ENCODE results near the gene SYT14. TPM values are rescaled to one million over a fixed set of nuclear protein-coding genes. Genes with fewer than 3 reads are reported as not detected.
"Not testable (repeated sequence)": the region's sequence is repeated elsewhere in the genome, so short reads cannot be mapped to it uniquely, and the experiment has no call there.

Gene SYT14
- polyA plus RNA-seq, 2 donors, result under 0.01 TPM

DNA sequence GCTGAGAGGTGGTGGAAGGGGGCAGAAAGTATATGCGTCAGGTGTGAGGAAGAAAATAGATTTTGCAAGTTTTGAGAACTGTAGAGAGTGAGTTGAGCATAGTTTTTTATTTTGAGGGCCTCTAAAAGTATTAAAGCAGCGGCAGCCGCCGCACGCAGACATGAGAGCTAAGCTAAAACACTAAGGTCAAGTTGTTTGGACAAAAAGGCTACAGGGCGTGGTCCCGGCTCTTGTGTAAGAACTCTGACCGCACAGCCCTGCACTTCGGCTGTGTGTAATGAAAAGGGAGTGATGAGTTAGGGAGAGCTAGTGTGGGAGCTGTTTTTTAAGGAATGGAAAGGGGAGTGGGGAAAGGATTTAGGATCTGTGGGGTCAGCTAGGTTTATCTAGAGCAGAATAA, 174.9 kb downstream of the SYT14 start:
- not testable (repeated sequence) for H3K27me3 ChIP-seq (ENCODE audit: control insufficient read depth in 1 of 2, insufficient read depth in 2 of 2, low read length in 2 of 2); H3K27ac ChIP-seq (ENCODE audit: low read depth in 2 of 2, low read length in 1 of 2); H3K4me1 ChIP-seq (ENCODE audit: control insufficient read depth in 2 of 2, insufficient read depth in 2 of 2, low read length in 1 of 2); H3K9me3 ChIP-seq (ENCODE audit: control insufficient read depth in 2 of 2, insufficient read depth in 1 of 2, low read depth in 1 of 2, low read length in 1 of 2); H3K36me3 ChIP-seq (ENCODE audit: control insufficient read depth in 2 of 2, insufficient read depth in 2 of 2, low read length in 1 of 2); H3K4me3 ChIP-seq (ENCODE audit: low read depth in 1 of 2, low read length in 2 of 2)
- WGBS, 2 donors, result 79 to 84% methylated on average over 9 of the region's 9 CpGs

DNA sequence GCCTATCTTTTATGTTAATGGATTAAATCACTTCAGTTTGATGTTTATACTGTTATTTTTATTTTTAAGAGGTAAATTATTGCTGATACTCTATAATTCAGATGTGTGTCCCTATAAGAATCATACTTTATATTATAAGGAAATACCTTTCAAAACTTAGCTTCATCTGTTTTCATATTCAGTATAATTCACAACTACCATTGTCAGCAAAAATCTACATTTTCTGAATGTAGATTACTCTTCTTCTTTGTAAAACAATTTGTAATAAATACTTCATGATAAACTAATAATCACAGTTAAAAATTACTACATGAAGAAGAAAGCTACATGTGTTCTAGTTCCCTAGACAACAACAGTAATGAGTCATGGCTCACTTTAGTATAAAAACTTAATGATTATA, 179.2 kb downstream of the SYT14 start:
- Histone ChIP-seq H3K27me3 (ENCODE audit: control insufficient read depth in 1 of 2, insufficient read depth in 2 of 2, low read length in 2 of 2) (no peaks in the 10 kb centered on the region), H3K36me3 (ENCODE audit: control insufficient read depth in 2 of 2, insufficient read depth in 2 of 2, low read length in 1 of 2) (no peaks in the 10 kb centered on the region), H3K4me1 (ENCODE audit: control insufficient read depth in 2 of 2, insufficient read depth in 2 of 2, low read length in 1 of 2) (no peaks in the 10 kb centered on the region), H3K27ac (ENCODE audit: low read depth in 2 of 2, low read length in 1 of 2) (no peak overlapping the region), H3K4me3 (ENCODE audit: low read depth in 1 of 2, low read length in 2 of 2) (no peak overlapping the region), H3K9me3 (ENCODE audit: control insufficient read depth in 2 of 2, insufficient read depth in 1 of 2, low read depth in 1 of 2, low read length in 1 of 2) (no peaks in the 10 kb centered on the region)

DNA sequence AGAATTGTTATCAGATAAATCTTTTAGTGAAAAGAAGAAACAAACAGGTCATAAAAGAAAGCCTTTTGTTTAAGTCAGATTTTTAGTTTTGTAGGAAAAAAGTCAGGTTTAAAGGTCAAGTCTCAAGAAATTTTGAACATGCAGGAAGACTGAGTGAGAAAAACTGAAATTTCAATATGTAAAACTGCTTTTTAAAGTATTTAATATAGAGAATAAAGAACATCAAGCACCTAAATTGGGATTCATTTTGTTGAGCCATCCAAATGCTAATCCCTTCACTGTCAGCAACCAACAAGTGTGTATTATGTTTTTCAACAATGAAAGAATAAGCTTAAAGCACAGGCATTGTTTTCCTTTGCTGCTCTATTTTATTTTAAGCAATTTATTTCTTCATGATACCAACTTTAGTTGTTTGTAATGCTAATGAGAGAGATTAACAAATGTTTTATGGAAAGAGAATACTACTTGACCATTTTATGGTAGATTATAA, 179.7 kb downstream of the SYT14 start:
- H3K27me3 ChIP-seq (ENCODE audit: control insufficient read depth in 1 of 2, insufficient read depth in 2 of 2, low read length in 2 of 2), result no peaks in the 10 kb centered on the region
- no peaks in the 10 kb centered on the region for H3K9me3 ChIP-seq (ENCODE audit: control insufficient read depth in 2 of 2, insufficient read depth in 1 of 2, low read depth in 1 of 2, low read length in 1 of 2)
- H3K27ac ChIP-seq (ENCODE audit: low read depth in 2 of 2, low read length in 1 of 2), result no peak overlapping the region
- H3K36me3 ChIP-seq (ENCODE audit: control insufficient read depth in 2 of 2, insufficient read depth in 2 of 2, low read length in 1 of 2), result no peaks in the 10 kb centered on the region
- no peaks in the 10 kb centered on the region for H3K4me1 ChIP-seq (ENCODE audit: control insufficient read depth in 2 of 2, insufficient read depth in 2 of 2, low read length in 1 of 2)
- no peak overlapping the region for H3K4me3 ChIP-seq (ENCODE audit: low read depth in 1 of 2, low read length in 2 of 2)

DNA sequence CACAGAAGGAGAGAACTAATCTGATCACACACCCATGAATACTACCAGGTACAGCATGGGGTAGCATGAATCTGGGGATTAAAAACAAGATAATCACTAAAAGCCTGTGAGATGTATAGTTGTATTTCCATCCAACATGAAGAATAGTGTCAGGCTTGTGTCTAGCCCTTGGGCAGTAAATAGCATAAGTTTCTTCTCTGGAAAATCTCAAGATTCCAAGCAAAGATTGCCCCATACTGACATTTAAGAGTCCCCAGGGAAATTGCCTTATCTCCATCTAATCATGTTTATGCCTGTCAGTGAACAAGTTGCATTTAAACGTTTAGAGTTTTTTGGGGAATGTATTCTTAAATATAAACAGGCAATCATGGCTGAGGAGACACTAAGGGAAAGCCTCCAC, 185.4 kb downstream of the SYT14 start:
- Histone ChIP-seq H3K4me1 (ENCODE audit: control insufficient read depth in 2 of 2, insufficient read depth in 2 of 2, low read length in 1 of 2) (no peaks in the 10 kb centered on the region), H3K27me3 (ENCODE audit: control insufficient read depth in 1 of 2, insufficient read depth in 2 of 2, low read length in 2 of 2) (no peaks in the 10 kb centered on the region), H3K36me3 (ENCODE audit: control insufficient read depth in 2 of 2, insufficient read depth in 2 of 2, low read length in 1 of 2) (no peaks in the 10 kb centered on the region), H3K4me3 (ENCODE audit: low read depth in 1 of 2, low read length in 2 of 2) (no peak overlapping the region), H3K27ac (ENCODE audit: low read depth in 2 of 2, low read length in 1 of 2) (no peak overlapping the region), H3K9me3 (ENCODE audit: control insufficient read depth in 2 of 2, insufficient read depth in 1 of 2, low read depth in 1 of 2, low read length in 1 of 2) (no peaks in the 10 kb centered on the region)
- 13 to 20% methylated on average over 1 of the region's 1 CpG for WGBS, 2 donors

DNA sequence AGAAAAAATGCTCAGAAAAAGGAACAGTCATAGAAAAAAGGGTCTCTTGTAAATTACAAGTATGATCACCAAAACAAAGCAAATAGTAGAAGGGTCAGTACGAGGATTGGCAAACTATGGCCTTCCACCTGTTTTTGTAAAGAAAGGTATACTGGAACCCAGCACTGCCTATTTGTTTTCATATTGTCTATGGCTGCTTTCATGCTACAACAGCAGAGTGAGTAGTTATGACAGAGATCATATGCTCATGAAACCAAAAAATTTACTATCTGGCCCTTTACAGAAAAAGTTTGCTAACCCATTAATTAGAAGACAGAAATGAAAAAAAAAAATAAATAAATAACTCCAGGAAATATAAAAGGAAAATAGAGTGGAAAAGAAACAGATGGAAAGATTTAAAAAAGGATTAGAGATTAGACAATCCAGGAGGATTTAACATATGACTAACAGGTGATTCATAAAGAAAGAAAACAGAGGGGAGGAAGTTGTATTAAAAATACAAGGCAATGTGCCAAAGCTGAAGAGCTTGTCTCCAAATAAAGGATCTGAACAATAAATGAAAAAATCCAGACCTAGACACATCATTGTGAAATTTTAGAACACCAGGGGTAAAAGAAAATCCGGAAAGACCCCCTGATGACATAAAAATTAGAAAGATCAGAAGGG, 186.0 kb downstream of the SYT14 start:
- no peaks in the 10 kb centered on the region for H3K36me3 ChIP-seq (ENCODE audit: control insufficient read depth in 2 of 2, insufficient read depth in 2 of 2, low read length in 1 of 2)
- no peak overlapping the region for H3K4me3 ChIP-seq (ENCODE audit: low read depth in 1 of 2, low read length in 2 of 2)
- WGBS, 2 donors, result 37 to 40% methylated on average over 2 of the region's 2 CpGs
- H3K27ac ChIP-seq (ENCODE audit: low read depth in 2 of 2, low read length in 1 of 2), result no peak overlapping the region
- no peaks in the 10 kb centered on the region for H3K9me3 ChIP-seq (ENCODE audit: control insufficient read depth in 2 of 2, insufficient read depth in 1 of 2, low read depth in 1 of 2, low read length in 1 of 2)
- no peaks in the 10 kb centered on the region for H3K27me3 ChIP-seq (ENCODE audit: control insufficient read depth in 1 of 2, insufficient read depth in 2 of 2, low read length in 2 of 2)
- H3K4me1 ChIP-seq (ENCODE audit: control insufficient read depth in 2 of 2, insufficient read depth in 2 of 2, low read length in 1 of 2), result no peaks in the 10 kb centered on the region

DNA sequence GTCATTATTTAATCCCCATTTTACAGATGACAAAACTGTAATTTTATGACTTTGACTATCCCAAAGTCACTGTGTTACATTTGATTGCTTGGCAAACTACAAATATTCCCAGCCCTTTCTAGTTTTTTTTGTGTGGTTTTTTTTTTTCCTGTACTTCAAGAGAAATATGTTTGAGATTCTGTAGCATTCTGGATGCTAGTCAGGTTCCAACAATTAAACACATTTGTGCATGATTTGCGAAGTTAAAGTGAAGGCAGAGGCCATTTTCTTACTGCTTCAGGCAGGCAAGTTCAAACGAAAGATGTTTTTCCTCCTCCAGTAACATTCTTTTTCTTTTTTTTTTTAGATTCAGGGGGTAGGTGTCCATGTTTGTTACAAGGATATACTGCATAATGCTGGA, 186.7 kb downstream of the SYT14 start:
- H3K36me3 ChIP-seq (ENCODE audit: control insufficient read depth in 2 of 2, insufficient read depth in 2 of 2, low read length in 1 of 2), result no peaks in the 10 kb centered on the region
- 43 to 55% methylated on average over 2 of the region's 2 CpGs for WGBS, 2 donors
- H3K4me3 ChIP-seq (ENCODE audit: low read depth in 1 of 2, low read length in 2 of 2), result no peak overlapping the region
- H3K27ac ChIP-seq (ENCODE audit: low read depth in 2 of 2, low read length in 1 of 2), result no peak overlapping the region
- H3K9me3 ChIP-seq (ENCODE audit: control insufficient read depth in 2 of 2, insufficient read depth in 1 of 2, low read depth in 1 of 2, low read length in 1 of 2), result no peaks in the 10 kb centered on the region
- H3K4me1 ChIP-seq (ENCODE audit: control insufficient read depth in 2 of 2, insufficient read depth in 2 of 2, low read length in 1 of 2), result no peaks in the 10 kb centered on the region
- H3K27me3 ChIP-seq (ENCODE audit: control insufficient read depth in 1 of 2, insufficient read depth in 2 of 2, low read length in 2 of 2), result no peaks in the 10 kb centered on the region

DNA sequence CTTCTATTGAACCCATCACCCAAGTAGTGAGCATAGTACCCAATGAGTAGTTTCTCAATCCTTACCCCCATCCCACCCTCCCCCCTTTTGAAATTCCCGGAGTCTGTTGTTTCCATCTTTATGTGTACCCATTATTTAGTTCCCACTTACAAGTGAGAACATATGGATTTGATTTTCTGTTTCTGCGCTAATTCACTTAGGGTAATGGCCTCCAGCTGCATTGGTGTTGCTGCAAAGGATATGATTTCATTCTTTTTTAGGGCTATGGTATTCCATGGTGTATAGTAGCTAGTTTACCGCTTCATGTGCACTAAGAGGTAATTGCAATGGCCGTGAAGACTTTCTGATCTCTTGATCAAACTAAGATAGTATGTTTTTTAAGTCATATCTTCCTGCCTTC, 187.1 kb downstream of the SYT14 start:
- WGBS, 2 donors, result 82 to 83% methylated on average over 4 of the region's 4 CpGs
- H3K4me3 ChIP-seq (ENCODE audit: low read depth in 1 of 2, low read length in 2 of 2), result no peak overlapping the region
- no peaks in the 10 kb centered on the region for H3K27me3 ChIP-seq (ENCODE audit: control insufficient read depth in 1 of 2, insufficient read depth in 2 of 2, low read length in 2 of 2)
- H3K36me3 ChIP-seq (ENCODE audit: control insufficient read depth in 2 of 2, insufficient read depth in 2 of 2, low read length in 1 of 2), result no peaks in the 10 kb centered on the region
- no peak overlapping the region for H3K27ac ChIP-seq (ENCODE audit: low read depth in 2 of 2, low read length in 1 of 2)
- H3K9me3 ChIP-seq (ENCODE audit: control insufficient read depth in 2 of 2, insufficient read depth in 1 of 2, low read depth in 1 of 2, low read length in 1 of 2), result no peaks in the 10 kb centered on the region
- no peaks in the 10 kb centered on the region for H3K4me1 ChIP-seq (ENCODE audit: control insufficient read depth in 2 of 2, insufficient read depth in 2 of 2, low read length in 1 of 2)

DNA sequence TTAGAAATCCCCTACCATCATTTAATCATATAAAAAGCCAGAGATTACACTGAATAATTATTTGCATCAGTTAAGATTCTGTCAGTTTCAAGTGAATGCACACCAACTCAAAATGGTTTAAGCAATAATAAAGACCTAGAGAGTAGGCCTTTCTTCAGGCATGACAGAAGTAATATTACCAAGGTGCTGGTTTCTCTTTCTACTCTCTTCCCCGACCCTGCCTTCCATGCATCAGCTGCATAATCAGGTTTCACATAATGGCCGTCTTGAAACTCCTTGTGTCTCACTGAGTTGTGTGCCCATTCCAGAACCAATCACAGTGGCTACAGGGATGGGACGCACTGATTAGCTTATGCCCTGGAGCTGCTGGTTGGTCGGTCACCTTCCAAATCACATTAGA, 191.1 kb downstream of the SYT14 start:
- 78 to 79% methylated on average over 4 of the region's 4 CpGs for WGBS, 2 donors
- H3K36me3 ChIP-seq (ENCODE audit: control insufficient read depth in 2 of 2, insufficient read depth in 2 of 2, low read length in 1 of 2), result no peaks in the 10 kb centered on the region
- no peak overlapping the region for H3K4me3 ChIP-seq (ENCODE audit: low read depth in 1 of 2, low read length in 2 of 2)
- H3K9me3 ChIP-seq (ENCODE audit: control insufficient read depth in 2 of 2, insufficient read depth in 1 of 2, low read depth in 1 of 2, low read length in 1 of 2), result no peaks in the 10 kb centered on the region
- no peaks in the 10 kb centered on the region for H3K27me3 ChIP-seq (ENCODE audit: control insufficient read depth in 1 of 2, insufficient read depth in 2 of 2, low read length in 2 of 2)
- no peaks in the 10 kb centered on the region for H3K4me1 ChIP-seq (ENCODE audit: control insufficient read depth in 2 of 2, insufficient read depth in 2 of 2, low read length in 1 of 2)
- H3K27ac ChIP-seq (ENCODE audit: low read depth in 2 of 2, low read length in 1 of 2), result no peak overlapping the region

DNA sequence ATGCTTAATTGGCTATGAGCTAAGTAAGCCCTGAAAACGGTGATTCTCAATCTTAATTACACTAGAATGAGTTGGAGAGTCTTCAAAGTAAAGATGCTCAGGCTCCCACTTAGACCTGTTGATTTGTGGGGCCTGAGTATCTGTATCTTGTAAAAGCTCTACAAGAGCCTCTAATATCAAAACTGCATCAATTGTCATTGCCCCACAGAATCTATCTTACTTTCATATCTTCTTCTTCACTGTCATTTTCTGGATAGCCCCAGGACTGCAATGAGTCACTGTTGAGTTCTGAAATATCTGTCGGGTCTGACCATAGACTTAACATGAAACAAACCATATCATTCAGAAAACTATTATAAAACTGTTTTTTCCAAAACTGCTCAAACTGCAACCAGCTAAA, 191.7 kb downstream of the SYT14 start:
- Histone ChIP-seq H3K9me3 (ENCODE audit: control insufficient read depth in 2 of 2, insufficient read depth in 1 of 2, low read depth in 1 of 2, low read length in 1 of 2) (no peaks in the 10 kb centered on the region), H3K4me3 (ENCODE audit: low read depth in 1 of 2, low read length in 2 of 2) (no peak overlapping the region), H3K36me3 (ENCODE audit: control insufficient read depth in 2 of 2, insufficient read depth in 2 of 2, low read length in 1 of 2) (no peaks in the 10 kb centered on the region), H3K27ac (ENCODE audit: low read depth in 2 of 2, low read length in 1 of 2) (no peak overlapping the region), H3K27me3 (ENCODE audit: control insufficient read depth in 1 of 2, insufficient read depth in 2 of 2, low read length in 2 of 2) (no peaks in the 10 kb centered on the region), H3K4me1 (ENCODE audit: control insufficient read depth in 2 of 2, insufficient read depth in 2 of 2, low read length in 1 of 2) (no peaks in the 10 kb centered on the region)
- WGBS, 2 donors, result 47 to 69% methylated on average over 2 of the region's 2 CpGs

DNA sequence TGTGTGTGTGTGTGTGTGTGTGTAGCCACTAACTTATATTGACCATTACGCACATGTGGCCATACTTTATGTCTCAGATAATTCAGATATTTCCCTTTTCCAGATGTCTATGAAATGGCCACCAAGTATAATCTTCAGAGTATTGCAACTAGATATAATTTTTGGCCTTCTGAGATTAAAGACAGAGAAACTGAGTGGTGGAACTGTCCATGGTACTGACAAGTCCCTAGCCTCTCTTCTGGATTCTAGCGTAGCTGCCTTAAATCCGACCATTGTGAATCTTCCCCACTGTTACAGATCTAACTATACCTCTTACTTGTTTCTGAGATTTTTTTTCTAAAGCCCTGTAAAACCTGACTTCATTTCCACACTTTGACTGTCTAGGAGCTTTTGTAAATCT, 194.6 kb downstream of the SYT14 start:
- Histone ChIP-seq H3K36me3 (ENCODE audit: control insufficient read depth in 2 of 2, insufficient read depth in 2 of 2, low read length in 1 of 2) (no peaks in the 10 kb centered on the region), H3K27me3 (ENCODE audit: control insufficient read depth in 1 of 2, insufficient read depth in 2 of 2, low read length in 2 of 2) (no peaks in the 10 kb centered on the region), H3K4me3 (ENCODE audit: low read depth in 1 of 2, low read length in 2 of 2) (no peak overlapping the region), H3K27ac (ENCODE audit: low read depth in 2 of 2, low read length in 1 of 2) (no peak overlapping the region), H3K9me3 (ENCODE audit: control insufficient read depth in 2 of 2, insufficient read depth in 1 of 2, low read depth in 1 of 2, low read length in 1 of 2) (no peaks in the 10 kb centered on the region), H3K4me1 (ENCODE audit: control insufficient read depth in 2 of 2, insufficient read depth in 2 of 2, low read length in 1 of 2) (no peaks in the 10 kb centered on the region)
- WGBS, 2 donors, result 55 to 62% methylated on average over 3 of the region's 3 CpGs
